ENCODE measurements around the gene SLC39A11. TPM values are rescaled to one million over a fixed set of nuclear protein-coding genes. Genes with fewer than 3 reads are reported as not detected.

The SLC39A11 gene
- total RNA-seq, 2 donors from 2014 or later, result 18.1 to 20.1 TPM

GRCh38 chr17:72665852-72666851 is 426.3 kb downstream of the SLC39A11 start:
- Mint-ChIP-seq H3K4me1 (peaks cover 23% of the 10 kb centered on the region), H3K9me3 (no peaks in the 10 kb centered on the region), H3K27ac (no peak overlapping the region), H3K36me3 (ENCODE audit: low read depth) (no peaks in the 10 kb centered on the region), H3K4me3 (no peak overlapping the region), H3K27me3 (ENCODE audit: insufficient read depth) (peaks cover 2% of the 10 kb centered on the region)
- Histone ChIP-seq H3K4me1 (ENCODE audit: control insufficient read depth, insufficient read depth, low read length) (peaks cover 7% of the 10 kb centered on the region), H3K9ac (ENCODE audit: extremely low read depth, low read length, poor library complexity, severe bottlenecking) (no peak overlapping the region), H3K27ac (ENCODE audit: low read depth, low read length) (peak overlapping the region; percentile 24), H3K36me3 (ENCODE audit: control insufficient read depth, insufficient read depth, low read length) (no peaks in the 10 kb centered on the region), H3K9me3 (ENCODE audit: control insufficient read depth, low read length) (no peaks in the 10 kb centered on the region), H3K27me3 (ENCODE audit: control insufficient read depth, insufficient read depth, low read length, poor library complexity, severe bottlenecking) (no peaks in the 10 kb centered on the region), H3K4me3 (ENCODE audit: low read length) (no peak overlapping the region)
- DNase-seq, result peak; percentile 62
- no peak for TF ChIP-seq CTCF (conservative IDR thresholded peaks at IDR 0.05)
- WGBS, 2 experiments (ENCODE audit: insufficient coverage in 1 of 2, insufficient read length in 1 of 2), result 75 to 78% methylated on average over 20 of the region's 20 CpGs

GRCh38 chr17:72662827-72663190 is 429.7 kb downstream of the SLC39A11 start:
- no peak overlapping the region for H3K27ac Mint-ChIP-seq
- TF ChIP-seq CTCF (conservative IDR thresholded peaks at IDR 0.05), result no peak
- peaks cover 37% of the 10 kb centered on the region for H3K4me1 Mint-ChIP-seq

GRCh38 chr17:72661945-72662826 is 430.3 kb downstream of the SLC39A11 start:
- Mint-ChIP-seq H3K4me1 (peaks cover 37% of the 10 kb centered on the region), H3K27me3 (ENCODE audit: insufficient read depth) (peaks cover 2% of the 10 kb centered on the region), H3K9me3 (no peaks in the 10 kb centered on the region), H3K36me3 (ENCODE audit: low read depth) (no peaks in the 10 kb centered on the region), H3K4me3 (no peak overlapping the region), H3K27ac (peak overlapping the region; percentile 2)
- H3K27ac ChIP-seq (ENCODE audit: low read depth, low read length), result no peak overlapping the region
- H3K4me1 ChIP-seq (ENCODE audit: control insufficient read depth, insufficient read depth, low read length), result peaks cover 10% of the 10 kb centered on the region
- H3K4me3 ChIP-seq (ENCODE audit: low read length), result no peak overlapping the region
- no peak overlapping the region for H3K9ac ChIP-seq (ENCODE audit: extremely low read depth, low read length, poor library complexity, severe bottlenecking)
- 81 to 100% methylated on average over 2 to 3 of the region's 3 CpGs for WGBS, 2 experiments (ENCODE audit: insufficient coverage in 1 of 2, insufficient read length in 1 of 2)
- TF ChIP-seq CTCF (conservative IDR thresholded peaks at IDR 0.05), result no peak
- no peak for DNase-seq
- no peaks in the 10 kb centered on the region for H3K36me3 ChIP-seq (ENCODE audit: control insufficient read depth, insufficient read depth, low read length)
- no peaks in the 10 kb centered on the region for H3K9me3 ChIP-seq (ENCODE audit: control insufficient read depth, low read length)
- H3K27me3 ChIP-seq (ENCODE audit: control insufficient read depth, insufficient read depth, low read length, poor library complexity, severe bottlenecking), result no peaks in the 10 kb centered on the region

More at GRCh38 chr17:72662827-72663190, 429.7 kb downstream of the SLC39A11 start:
- Mint-ChIP-seq H3K4me3 (no peak overlapping the region), H3K36me3 (ENCODE audit: low read depth) (no peaks in the 10 kb centered on the region), H3K9me3 (no peaks in the 10 kb centered on the region), H3K27me3 (ENCODE audit: insufficient read depth) (peaks cover 2% of the 10 kb centered on the region)
- no peak overlapping the region for H3K27ac ChIP-seq (ENCODE audit: low read depth, low read length)
- H3K27me3 ChIP-seq (ENCODE audit: control insufficient read depth, insufficient read depth, low read length, poor library complexity, severe bottlenecking), result no peaks in the 10 kb centered on the region
- no peak overlapping the region for H3K9ac ChIP-seq (ENCODE audit: extremely low read depth, low read length, poor library complexity, severe bottlenecking)
- no peak overlapping the region for H3K4me3 ChIP-seq (ENCODE audit: low read length)
- no peaks in the 10 kb centered on the region for H3K9me3 ChIP-seq (ENCODE audit: control insufficient read depth, low read length)
- H3K4me1 ChIP-seq (ENCODE audit: control insufficient read depth, insufficient read depth, low read length), result peaks cover 10% of the 10 kb centered on the region
- WGBS, 2 experiments (ENCODE audit: insufficient coverage in 1 of 2, insufficient read length in 1 of 2), result 100% methylated on average over 1 of the region's 1 CpG; no CpG with 5 or more reads in 1 of the 2 experiments
- no peak for DNase-seq
- H3K36me3 ChIP-seq (ENCODE audit: control insufficient read depth, insufficient read depth, low read length), result no peaks in the 10 kb centered on the region
